ENCODE results near the gene CACNA1C. TPM values are rescaled to one million over a fixed set of nuclear protein-coding genes. Genes with fewer than 3 reads are reported as not detected.

CACNA1C gene
- total and polyA plus RNA-seq, 2 donors (not counting 1 experiment from before 2014, with no cell fraction given), result 7.6 to 11.4 TPM

GRCh38 chr12:2570562-2570961 is 517.8 kb downstream of the CACNA1C start:
- no peaks in the 10 kb centered on the region for H3K36me3 ChIP-seq (ENCODE audit: control insufficient read depth, insufficient read depth, low read length)
- no peak overlapping the region for H3K9ac ChIP-seq (ENCODE audit: insufficient read depth, low read length)
- no peaks in the 10 kb centered on the region for H3K79me2 ChIP-seq (ENCODE audit: control insufficient read depth, insufficient read depth, low read length)
- no peaks in the 10 kb centered on the region for H3K9me3 ChIP-seq (ENCODE audit: control insufficient read depth, insufficient read depth, low read depth, low read length)
- no peak overlapping the region for H3K27ac ChIP-seq (ENCODE audit: insufficient read depth, low read length)
- no peaks in the 10 kb centered on the region for H3K27me3 ChIP-seq (ENCODE audit: control insufficient read depth, insufficient read depth, low read length)
- no peaks in the 10 kb centered on the region for H3K4me1 ChIP-seq (ENCODE audit: control insufficient read depth, extremely low read depth, insufficient read depth, low read length)
- no peak for DNase-seq (ENCODE audit: low read depth in 2 of 2)
- H3K4me3 ChIP-seq (replicated peaks in 1 of 4; ENCODE audit: control extremely low read depth in 1 of 4, insufficient read depth in 1 of 4, low read depth in 3 of 4, low read length in 4 of 4), result no peak overlapping the region
- no peak overlapping the region for H2AFZ ChIP-seq (ENCODE audit: low read length)
- no peaks in the 10 kb centered on the region for H4K20me1 ChIP-seq (ENCODE audit: control insufficient read depth, extremely low read depth, insufficient read depth, low read length)
- no peak for TF ChIP-seq CTCF (conservative IDR thresholded peaks at IDR 0.05 in 1 of 2, IDR thresholded peaks at IDR 0.05 in 1 of 2; ENCODE audit: low read depth in 1 of 2, low read length in 2 of 2)
- no peak for TF ChIP-seq EZH2 (IDR thresholded peaks at IDR 0.05; ENCODE audit: low read length, missing control alignments)
- H3K4me2 ChIP-seq (ENCODE audit: extremely low read depth, insufficient read depth, low read length), result no peak overlapping the region

- Histone ChIP-seq H3K9me3 (ENCODE audit: control insufficient read depth, insufficient read depth, low read depth, low read length) (no peaks in the 10 kb centered on the region), H3K4me3 (replicated peaks in 1 of 4; ENCODE audit: control extremely low read depth in 1 of 4, insufficient read depth in 1 of 4, low read depth in 3 of 4, low read length in 4 of 4) (no peak overlapping the region)
Measured at GRCh38 chr12:2574355-2574935, 521.7 kb downstream of the CACNA1C start.

GRCh38 chr12:2575245-2575644 is 522.5 kb downstream of the CACNA1C start:
- H2AFZ ChIP-seq (ENCODE audit: low read length), result no peak overlapping the region
- H3K4me1 ChIP-seq (ENCODE audit: control insufficient read depth, extremely low read depth, insufficient read depth, low read length), result no peaks in the 10 kb centered on the region
- TF ChIP-seq EZH2 (IDR thresholded peaks at IDR 0.05; ENCODE audit: low read length, missing control alignments) (no peak), CTCF (conservative IDR thresholded peaks at IDR 0.05 in 1 of 2, IDR thresholded peaks at IDR 0.05 in 1 of 2; ENCODE audit: low read depth in 1 of 2, low read length in 2 of 2) (no peak)
- no peaks in the 10 kb centered on the region for H3K36me3 ChIP-seq (ENCODE audit: control insufficient read depth, insufficient read depth, low read length)
- no peaks in the 10 kb centered on the region for H4K20me1 ChIP-seq (ENCODE audit: control insufficient read depth, extremely low read depth, insufficient read depth, low read length)
- H3K9ac ChIP-seq (ENCODE audit: insufficient read depth, low read length), result no peak overlapping the region
- H3K79me2 ChIP-seq (ENCODE audit: control insufficient read depth, insufficient read depth, low read length), result no peaks in the 10 kb centered on the region
- no peaks in the 10 kb centered on the region for H3K9me3 ChIP-seq (ENCODE audit: control insufficient read depth, insufficient read depth, low read depth, low read length)
- no peak overlapping the region for H3K4me3 ChIP-seq (replicated peaks in 1 of 4; ENCODE audit: control extremely low read depth in 1 of 4, insufficient read depth in 1 of 4, low read depth in 3 of 4, low read length in 4 of 4)
- no peak for DNase-seq (ENCODE audit: low read depth in 2 of 2)
- no peak overlapping the region for H3K27ac ChIP-seq (ENCODE audit: insufficient read depth, low read length)
- no peaks in the 10 kb centered on the region for H3K27me3 ChIP-seq (ENCODE audit: control insufficient read depth, insufficient read depth, low read length)
- no peak overlapping the region for H3K4me2 ChIP-seq (ENCODE audit: extremely low read depth, insufficient read depth, low read length)

More at GRCh38 chr12:2574355-2574935, 521.7 kb downstream of the CACNA1C start:
- Histone ChIP-seq H3K4me1 (ENCODE audit: control insufficient read depth, extremely low read depth, insufficient read depth, low read length) (no peaks in the 10 kb centered on the region), H3K9ac (ENCODE audit: insufficient read depth, low read length) (no peak overlapping the region), H3K36me3 (ENCODE audit: control insufficient read depth, insufficient read depth, low read length) (no peaks in the 10 kb centered on the region), H3K79me2 (ENCODE audit: control insufficient read depth, insufficient read depth, low read length) (no peaks in the 10 kb centered on the region), H3K27me3 (ENCODE audit: control insufficient read depth, insufficient read depth, low read length) (no peaks in the 10 kb centered on the region), H3K27ac (ENCODE audit: insufficient read depth, low read length) (no peak overlapping the region), H3K4me2 (ENCODE audit: extremely low read depth, insufficient read depth, low read length) (no peak overlapping the region), H4K20me1 (ENCODE audit: control insufficient read depth, extremely low read depth, insufficient read depth, low read length) (no peaks in the 10 kb centered on the region), H2AFZ (ENCODE audit: low read length) (no peak overlapping the region)
- no peak for TF ChIP-seq EZH2 (IDR thresholded peaks at IDR 0.05; ENCODE audit: low read length, missing control alignments)
- TF ChIP-seq CTCF (conservative IDR thresholded peaks at IDR 0.05 in 1 of 2, IDR thresholded peaks at IDR 0.05 in 1 of 2; ENCODE audit: low read depth in 1 of 2, low read length in 2 of 2), result no peak
- no peak for DNase-seq (ENCODE audit: low read depth in 2 of 2)
